Colonic mucosa (tissue), 4 donors: ENCODE data around the gene PCDHGB2. TPM values are rescaled to one million over a fixed set of nuclear protein-coding genes. Genes with fewer than 3 reads are reported as not detected.

Experiments used
- DNase-seq: peaks from one replicate; pipeline ENCODE4 v3.0.0-alpha.2; 2020
- H3K27ac ChIP-seq: fragments of 200-600 bp; one replicate; pipeline ENCODE4 v1.8.0; 2021
- H3K27me3 ChIP-seq: fragments of 200-600 bp; one replicate; pipeline ENCODE4 v1.8.0; 2021
- H3K36me3 ChIP-seq: fragments of 200-600 bp; one replicate; pipeline ENCODE4 v1.8.0; 2021
- H3K4me1 ChIP-seq: fragments of 200-600 bp; one replicate; pipeline ENCODE4 v1.8.0; 2021; ENCODE audit warnings: mild to moderate bottlenecking
- H3K4me3 ChIP-seq: fragments of 200-600 bp; one replicate; pipeline ENCODE4 v1.8.0; 2021
- H3K9ac ChIP-seq, 2 donors: one replicate each; pipeline ENCODE4 v1.7.0; 2013; ENCODE audit warnings: control low read depth in 2 of 2, low read depth in 2 of 2, low read length in 2 of 2
- H3K9me3 ChIP-seq: fragments of 200-600 bp; one replicate; pipeline ENCODE4 v1.8.0; 2021
- intact Hi-C: fragments of 100-400 bp; cut with DNase I; formaldehyde crosslinking; loops from one replicate; pipeline ENCODE4 v1.14.1; 2022
- total RNA-seq, 2 donors: library from RNA; stranded (reverse); fragmentation: NEBNext Ultra II Directional in 1 of 2; extraction: Animal tissue kit (Norgen Biotek cat#: 25700) in 1 of 2; gene quantifications; one replicate each; pipeline ENCODE4 v1.2.1, GENCODE V29; 2021
- TF ChIP-seq, protein P1 (sequence below): fragments of 200-600 bp; IDR thresholded peaks from one replicate; pipeline ENCODE4 v1.8.0; 2022; ENCODE audit warnings: antibody characterized with exemption, mild to moderate bottlenecking
- donor health status: healthy.
- donor health status: DM: no; HTN: no; CAD: no.
- donor health status: DM: no; HTN: no; CAD: no.

The PCDHGB2 gene
- total RNA-seq, 2 donors from 2014 or later: 0.47 to 1.8 TPM

DNA sequence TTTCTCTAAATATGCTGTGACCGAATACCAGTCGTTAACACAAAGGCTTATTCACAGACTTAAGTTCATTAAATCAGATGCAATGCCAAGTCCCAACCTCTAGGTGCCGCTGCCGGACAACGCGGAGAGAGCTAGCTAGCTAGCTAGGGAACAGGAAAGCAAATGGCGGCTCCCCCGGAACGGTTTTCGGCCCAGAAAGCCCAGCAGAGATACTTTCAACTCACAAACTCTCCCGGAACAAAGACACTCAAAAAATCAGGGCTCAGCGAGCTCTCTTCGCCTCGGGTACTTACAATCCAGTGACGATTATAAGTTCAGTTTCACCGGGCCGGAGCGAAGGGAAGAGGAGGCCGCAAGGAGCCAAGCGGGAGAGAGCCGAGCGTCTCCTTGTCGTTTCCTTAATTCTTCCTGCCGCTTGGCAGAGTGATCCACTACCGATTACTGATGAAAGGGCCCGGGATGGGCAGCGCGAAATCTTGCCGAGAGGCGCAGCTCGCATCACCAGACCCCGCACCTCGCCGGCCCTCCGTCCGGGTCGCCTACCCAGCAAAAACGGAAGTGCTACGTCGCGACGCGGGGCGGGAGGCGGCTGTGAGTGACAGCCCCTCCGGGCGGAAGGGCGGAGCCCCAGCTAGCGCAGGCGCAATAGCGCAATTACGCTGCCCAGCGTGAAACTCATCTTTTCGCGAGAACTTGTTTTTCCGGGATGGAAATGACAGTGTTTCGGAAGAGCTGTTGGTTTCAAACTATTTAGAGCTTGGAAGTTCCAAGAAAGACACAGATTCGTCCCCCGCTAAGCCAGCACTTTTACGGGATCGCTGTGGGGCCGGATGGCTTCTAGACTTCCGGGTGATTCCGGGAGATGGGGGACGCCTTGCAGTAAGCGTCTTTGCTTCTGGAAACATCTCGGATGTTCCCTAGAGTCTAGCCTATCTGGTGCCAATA lies 39.3 kb upstream of the PCDHGB2 start, which contains the start of gene TAF7:
Gene TAF7, minus strand, starts transcription at position 560 of the 945 bp plus-strand sequence. CDS start 740 bp downstream, outside the sequence.
- Histone ChIP-seq H3K4me1 (no peaks in the 10 kb centered on the region), H3K27me3 (no peaks in the 10 kb centered on the region)

DNA sequence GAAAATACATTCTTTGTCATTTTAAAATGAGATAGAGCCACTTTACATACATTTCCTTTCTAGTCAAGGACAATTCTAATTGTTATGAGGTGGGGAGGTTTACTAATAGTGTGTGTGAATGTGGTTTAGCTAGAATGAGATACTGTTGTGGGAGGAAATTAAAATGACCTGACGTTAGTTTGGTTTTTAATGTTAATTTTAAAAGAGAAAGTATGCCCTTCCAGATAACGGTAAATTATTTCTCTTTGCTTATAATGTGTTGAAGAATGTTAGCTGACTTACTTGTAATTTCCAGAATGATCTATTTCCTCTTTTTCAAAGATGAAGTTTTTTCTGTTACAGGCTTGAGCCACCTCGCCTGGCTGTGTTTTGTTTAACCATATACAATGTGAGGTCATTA lies 37.5 kb upstream of the PCDHGB2 start:
- intact Hi-C loops: loop anchor here (5.0 kb wide), 1 partner anchor 240 kb away; no protein-coding TSS in a partner anchor
- Histone ChIP-seq H3K27me3 (no peaks in the 10 kb centered on the region), H3K9me3 (peaks cover 4% of the 10 kb centered on the region), H3K36me3 (no peaks in the 10 kb centered on the region), H3K27ac (no peak overlapping the region), H3K9ac (no peak overlapping the region), H3K4me1 (no peaks in the 10 kb centered on the region), H3K4me3 (no peak overlapping the region)
- TF ChIP-seq, protein P1, sequence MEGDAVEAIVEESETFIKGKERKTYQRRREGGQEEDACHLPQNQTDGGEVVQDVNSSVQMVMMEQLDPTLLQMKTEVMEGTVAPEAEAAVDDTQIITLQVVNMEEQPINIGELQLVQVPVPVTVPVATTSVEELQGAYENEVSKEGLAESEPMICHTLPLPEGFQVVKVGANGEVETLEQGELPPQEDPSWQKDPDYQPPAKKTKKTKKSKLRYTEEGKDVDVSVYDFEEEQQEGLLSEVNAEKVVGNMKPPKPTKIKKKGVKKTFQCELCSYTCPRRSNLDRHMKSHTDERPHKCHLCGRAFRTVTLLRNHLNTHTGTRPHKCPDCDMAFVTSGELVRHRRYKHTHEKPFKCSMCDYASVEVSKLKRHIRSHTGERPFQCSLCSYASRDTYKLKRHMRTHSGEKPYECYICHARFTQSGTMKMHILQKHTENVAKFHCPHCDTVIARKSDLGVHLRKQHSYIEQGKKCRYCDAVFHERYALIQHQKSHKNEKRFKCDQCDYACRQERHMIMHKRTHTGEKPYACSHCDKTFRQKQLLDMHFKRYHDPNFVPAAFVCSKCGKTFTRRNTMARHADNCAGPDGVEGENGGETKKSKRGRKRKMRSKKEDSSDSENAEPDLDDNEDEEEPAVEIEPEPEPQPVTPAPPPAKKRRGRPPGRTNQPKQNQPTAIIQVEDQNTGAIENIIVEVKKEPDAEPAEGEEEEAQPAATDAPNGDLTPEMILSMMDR: no peak
- DNase-seq: no peak

More for the DNA sequence above, 39.3 kb upstream of the PCDHGB2 start, which contains the start of gene TAF7:
- peak; percentile 92 for DNase-seq
- H3K9me3 ChIP-seq: peaks cover 14% of the 10 kb centered on the region
- peak within 1 kb of the TSS; percentile 82 for H3K4me3 ChIP-seq
- TF ChIP-seq, protein P1: peak; percentile 79
- H3K27ac ChIP-seq: peak within 1 kb of the TSS; percentile 93
- peak within 1 kb of the TSS; percentile 71 to 74 for H3K9ac ChIP-seq
- no peaks in the 10 kb centered on the region for H3K36me3 ChIP-seq
- intact Hi-C loops: loop anchor here (5.0 kb wide), 1 partner anchor 242 kb away; no protein-coding TSS in a partner anchor

DNA sequence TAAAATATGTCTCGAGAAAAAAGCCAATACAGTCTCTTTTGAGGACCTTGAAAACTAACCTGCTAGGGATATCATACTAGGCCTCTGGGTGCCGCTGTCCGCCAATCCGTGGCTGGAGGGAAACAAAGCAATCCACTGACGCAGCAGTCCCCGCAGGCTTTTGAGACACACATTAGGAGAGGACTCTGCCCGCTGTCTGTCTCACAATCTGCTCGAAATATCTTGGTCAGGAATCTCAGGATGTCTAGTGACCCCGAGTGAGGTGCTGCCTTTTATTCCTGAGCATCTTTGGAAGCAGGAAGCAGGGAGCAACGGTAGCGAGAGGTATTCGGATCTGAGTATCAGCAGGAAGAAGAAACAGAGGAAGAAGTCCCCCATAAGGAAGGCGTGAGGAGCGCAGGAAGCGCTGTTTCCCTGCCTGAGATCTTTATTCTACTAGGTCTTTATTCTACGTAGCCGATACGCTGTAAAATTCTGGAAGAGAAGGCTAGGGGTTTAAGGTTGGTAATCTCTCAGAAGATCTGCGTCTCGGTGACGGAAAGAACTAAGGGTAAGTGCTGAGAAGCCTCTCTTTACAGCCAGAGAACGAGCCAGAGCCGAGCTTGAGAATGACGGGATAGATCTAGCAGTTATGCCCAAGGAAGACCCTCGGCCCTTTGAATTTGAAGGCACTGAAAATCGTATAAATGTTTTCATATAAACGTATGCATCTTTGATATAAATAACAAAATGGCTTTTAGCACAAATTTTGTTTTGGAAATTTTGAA lies 33.5 kb upstream of the PCDHGB2 start:
- H3K9me3 ChIP-seq: no peaks in the 10 kb centered on the region
- peak overlapping the region; percentile 28 for H3K4me3 ChIP-seq
- H3K27ac ChIP-seq: peak overlapping the region; percentile 28
- H3K9ac ChIP-seq: peak overlapping the region; percentile 12 to 32
- TF ChIP-seq, protein P1: peak; percentile 26
- no peaks in the 10 kb centered on the region for H3K36me3 ChIP-seq
- no peaks in the 10 kb centered on the region for H3K27me3 ChIP-seq
- no peaks in the 10 kb centered on the region for H3K4me1 ChIP-seq
- peak; percentile 64 for DNase-seq
- intact Hi-C loops: no loop called here

DNA sequence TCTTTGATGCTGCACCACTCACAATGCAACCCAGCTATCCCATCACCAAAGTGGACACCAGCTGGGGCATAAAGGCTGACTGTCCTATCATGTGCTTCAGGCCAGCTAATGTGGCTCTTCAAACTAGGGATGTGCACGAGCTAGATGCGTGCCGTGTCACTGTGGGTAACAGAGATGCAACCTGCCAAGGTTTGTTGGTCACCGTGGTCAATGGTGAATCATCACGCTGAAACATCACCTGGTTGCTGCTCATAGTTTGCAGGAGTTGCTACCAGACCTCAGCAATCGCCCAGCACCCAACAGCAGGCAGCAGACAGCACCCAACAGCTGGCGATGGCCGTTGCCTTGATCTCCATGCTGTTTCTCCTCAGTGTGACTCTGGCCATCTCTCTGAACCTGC lies 31.6 kb upstream of the PCDHGB2 start:
- H3K27ac ChIP-seq: no peak overlapping the region
- no peak overlapping the region for H3K9ac ChIP-seq
- no peak overlapping the region for H3K4me3 ChIP-seq
- no peak for DNase-seq
- no peaks in the 10 kb centered on the region for H3K27me3 ChIP-seq
- no peaks in the 10 kb centered on the region for H3K36me3 ChIP-seq
- no peaks in the 10 kb centered on the region for H3K4me1 ChIP-seq
- TF ChIP-seq, protein P1: no peak
- no peaks in the 10 kb centered on the region for H3K9me3 ChIP-seq
- intact Hi-C loops: no loop called here
